GM20431 (cell line): Measurements from ENCODE around the gene DAPL1.
"Not testable (repeated sequence)": the region's sequence is repeated elsewhere in the genome, so short reads cannot be mapped to it uniquely, and the experiment has no call there.

Experiments used
- in situ Hi-C: fragments of 300-500 bp; cut with MseI, MboI; formaldehyde crosslinking; loops from one replicate; pipeline ENCODE4 v1.15.0; 2020; ENCODE audit warnings: low sequenced_read_pairs; ENCODE audit not compliant: unreplicated experiment

The DAPL1 gene

GRCh38 chr2:158861626-158862025, 66.5 kb downstream of the DAPL1 start:
- in situ Hi-C loops = not testable (repeated sequence)

GRCh38 chr2:158865469-158865868, 70.4 kb downstream of the DAPL1 start:
- in situ Hi-C loops = not testable (repeated sequence)
